Lower leg skin (tissue), 3 donors: ENCODE data around the gene GSTM4.
"Not testable (repeated sequence)": the region's sequence is repeated elsewhere in the genome, so short reads cannot be mapped to it uniquely, and the experiment has no call there.

Experiments used
- POLR2A ChIP-seq, 2 donors: fragments of 450-650 bp; IDR thresholded peaks; one replicate each; pipeline ENCODE4 v1.6.1; 2016 to 2017; ENCODE audit warnings: antibody characterized with exemption in 2 of 2, mild to moderate bottlenecking in 1 of 2, moderate library complexity in 1 of 2
- TF ChIP-seq, protein P1 (sequence below), 3 donors: fragments of 450-650 bp; IDR thresholded peaks; one replicate each; pipeline ENCODE4 v1.5.1; 2016; ENCODE audit warnings: antibody characterized with exemption in 3 of 3, mild to moderate bottlenecking in 3 of 3, moderate library complexity in 2 of 3

DNA sequence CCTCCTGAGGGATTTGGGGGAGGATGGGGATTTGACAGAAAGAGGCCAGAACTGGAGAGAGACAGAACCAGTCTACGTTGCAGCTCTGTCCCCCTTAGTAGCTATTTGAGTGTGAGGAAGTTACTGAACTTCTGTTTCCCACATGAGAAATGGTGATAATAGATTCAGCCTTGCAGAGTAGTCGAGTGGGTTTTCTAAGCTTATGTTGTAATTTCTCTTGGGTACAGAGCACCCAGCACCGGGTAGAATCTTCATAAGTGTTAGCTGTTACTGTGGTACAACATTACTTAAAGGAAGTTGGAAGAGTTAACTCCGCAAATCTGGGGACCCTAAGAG lies 4.8 kb downstream of the GSTM4 start:
- TF ChIP-seq, protein P1, sequence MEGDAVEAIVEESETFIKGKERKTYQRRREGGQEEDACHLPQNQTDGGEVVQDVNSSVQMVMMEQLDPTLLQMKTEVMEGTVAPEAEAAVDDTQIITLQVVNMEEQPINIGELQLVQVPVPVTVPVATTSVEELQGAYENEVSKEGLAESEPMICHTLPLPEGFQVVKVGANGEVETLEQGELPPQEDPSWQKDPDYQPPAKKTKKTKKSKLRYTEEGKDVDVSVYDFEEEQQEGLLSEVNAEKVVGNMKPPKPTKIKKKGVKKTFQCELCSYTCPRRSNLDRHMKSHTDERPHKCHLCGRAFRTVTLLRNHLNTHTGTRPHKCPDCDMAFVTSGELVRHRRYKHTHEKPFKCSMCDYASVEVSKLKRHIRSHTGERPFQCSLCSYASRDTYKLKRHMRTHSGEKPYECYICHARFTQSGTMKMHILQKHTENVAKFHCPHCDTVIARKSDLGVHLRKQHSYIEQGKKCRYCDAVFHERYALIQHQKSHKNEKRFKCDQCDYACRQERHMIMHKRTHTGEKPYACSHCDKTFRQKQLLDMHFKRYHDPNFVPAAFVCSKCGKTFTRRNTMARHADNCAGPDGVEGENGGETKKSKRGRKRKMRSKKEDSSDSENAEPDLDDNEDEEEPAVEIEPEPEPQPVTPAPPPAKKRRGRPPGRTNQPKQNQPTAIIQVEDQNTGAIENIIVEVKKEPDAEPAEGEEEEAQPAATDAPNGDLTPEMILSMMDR (IDR thresholded peaks at IDR 0.05), result not testable (repeated sequence)
- TF ChIP-seq POLR2A (IDR thresholded peaks at IDR 0.05), result not testable (repeated sequence)
